ENCODE measurements around the gene TMEM131.

- TF ChIP-seq CTCF (IDR thresholded peaks at IDR 0.05) (no peak), POLR2A (IDR thresholded peaks at IDR 0.05) (no peak), EP300 (IDR thresholded peaks at IDR 0.05) (no peak)
These were observed 41.9 kb downstream of the TMEM131 start for GRCh38 chr2:97953853-97954252.
